HepG2 (cell line): Measurements from ENCODE around the gene PGAP3. TPM values are rescaled to one million over a fixed set of nuclear protein-coding genes. Genes with fewer than 3 reads are reported as not detected.

Experiments
- FOSL2 ChIP-seq: sonication (generic); formaldehyde crosslinking; IDR thresholded peaks from 2 replicates; pipeline ENCODE4 v1.4.0; 2020; ENCODE audit warnings: missing genetic modification reagents
- HOXA3 ChIP-seq: sonication (generic); formaldehyde crosslinking; IDR thresholded peaks from 2 replicates; pipeline ENCODE4 v1.5.0; 2020; ENCODE audit warnings: missing genetic modification reagents
- IRF9 ChIP-seq: sonication (generic); formaldehyde crosslinking; IDR thresholded peaks from 2 replicates; pipeline ENCODE4 v1.8.0; 2022; ENCODE audit warnings: missing genetic modification reagents, mild to moderate bottlenecking, borderline replicate concordance
- KDM2A ChIP-seq: sonication (generic); formaldehyde crosslinking; IDR thresholded peaks from 2 replicates; pipeline ENCODE4 v1.4.0; 2020; ENCODE audit warnings: low read depth, missing genetic modification reagents, borderline replicate concordance
- MEIS2 ChIP-seq: sonication (generic); formaldehyde crosslinking; IDR thresholded peaks from 2 replicates; pipeline ENCODE4 v1.9.0; 2021; ENCODE audit warnings: mild to moderate bottlenecking, missing genetic modification reagents
- MTERF4 ChIP-seq: sonication (generic); formaldehyde crosslinking; IDR thresholded peaks from 2 replicates; pipeline ENCODE4 v1.8.0; 2023; ENCODE audit warnings: mild to moderate bottlenecking, missing genetic modification reagents
- NCOR1 ChIP-seq: fragments of 200-600 bp; sonication (generic); IDR thresholded peaks from 2 replicates; pipeline ENCODE4 v1.7.0; 2017; ENCODE audit warnings: antibody characterized with exemption, low read length, borderline replicate concordance
- PPARG ChIP-seq: conservative IDR thresholded peaks from 2 replicates; pipeline ENCODE4 v1.6.1; 2016; ENCODE audit warnings: missing biosample characterization, missing genetic modification reagents
- RXRA ChIP-seq: sonication (generic); formaldehyde crosslinking; IDR thresholded peaks from 2 replicates; pipeline ENCODE4 v1.5.1; 2020; ENCODE audit warnings: missing genetic modification reagents
- SALL1 ChIP-seq: sonication (generic); formaldehyde crosslinking; IDR thresholded peaks from 2 replicates; pipeline ENCODE4 v1.8.0; 2022; ENCODE audit warnings: mild to moderate bottlenecking, missing genetic modification reagents
- ZNF512 ChIP-seq: sonication (generic); formaldehyde crosslinking; IDR thresholded peaks from 2 replicates; pipeline ENCODE4 v1.4.0; 2020; ENCODE audit warnings: mild to moderate bottlenecking, missing genetic modification reagents
- ZNF670 ChIP-seq: sonication (generic); formaldehyde crosslinking; IDR thresholded peaks from 2 replicates; pipeline ENCODE4 v1.8.0; 2022; ENCODE audit warnings: mild to moderate bottlenecking, missing genetic modification reagents, borderline replicate concordance
- ZNF720 ChIP-seq: sonication (generic); formaldehyde crosslinking; IDR thresholded peaks from 2 replicates; pipeline ENCODE4 v1.4.0; 2020; ENCODE audit warnings: missing genetic modification reagents
- ZNF737 ChIP-seq: sonication (generic); formaldehyde crosslinking; IDR thresholded peaks from 2 replicates; pipeline ENCODE4 v1.5.0; 2020; ENCODE audit warnings: missing genetic modification reagents, mild to moderate bottlenecking, borderline replicate concordance
- ZNF749 ChIP-seq: sonication (generic); formaldehyde crosslinking; IDR thresholded peaks from 2 replicates; pipeline ENCODE4 v1.8.0; 2022; ENCODE audit warnings: mild to moderate bottlenecking, missing genetic modification reagents, moderate library complexity, borderline replicate concordance
- ZZZ3 ChIP-seq: sonication (generic); formaldehyde crosslinking; IDR thresholded peaks from 2 replicates; pipeline ENCODE4 v1.4.0; 2020; ENCODE audit warnings: missing genetic modification reagents, mild to moderate bottlenecking, borderline replicate concordance
- polyA plus RNA-seq, 8 experiments: library from polyadenylated mRNA; depleted of rRNA in 3 of 8; stranded (reverse) in 7 of 8; unstranded in 1 of 8; fragments of >200 nt; fragmentation: Illumina TruSeq in 4 of 8; extraction: Trizol in 4 of 8; gene quantifications; 2 replicates each; pipeline versions ENCODE4 v1.2.1 to v1.2.3, GENCODE V29; 2011 to 2016; ENCODE audit warnings: low read depth in 4 of 8, missing spikeins in 1 of 8, mixed read lengths in 1 of 8; ENCODE audit not compliant: insufficient read depth in 1 of 8
- total RNA-seq, 5 experiments: library from RNA; depleted of rRNA; stranded (reverse); fragments of >200 nt; fragmentation: Illumina TruSeq; extraction: Trizol; gene quantifications; 2 replicates each; pipeline ENCODE4 v1.2.3, GENCODE V29; 2016; ENCODE audit warnings: low read depth in 1 of 5
- TF ChIP-seq, protein P1 (sequence below): sonication (generic); formaldehyde crosslinking; IDR thresholded peaks from 2 replicates; pipeline ENCODE4 v1.4.0; 2020; ENCODE audit warnings: mild to moderate bottlenecking, missing genetic modification reagents
- TF ChIP-seq, protein P2 (sequence below): IDR thresholded peaks from 2 replicates; pipeline ENCODE4 v1.6.1; 2012; ENCODE audit warnings: low read depth, low read length, improper control_type of control experiment
- TF ChIP-seq, protein P3 (sequence below): sonication (generic); formaldehyde crosslinking; IDR thresholded peaks from 2 replicates; pipeline ENCODE4 v1.4.0; 2020; ENCODE audit warnings: missing genetic modification reagents, mild to moderate bottlenecking, borderline replicate concordance

PGAP3 gene
- total and polyA plus RNA-seq, 2 of the 13 experiments (the other 11 are each of a cell fraction or from before 2014, with no cell fraction given), result 11.9 to 14.6 TPM

DNA sequence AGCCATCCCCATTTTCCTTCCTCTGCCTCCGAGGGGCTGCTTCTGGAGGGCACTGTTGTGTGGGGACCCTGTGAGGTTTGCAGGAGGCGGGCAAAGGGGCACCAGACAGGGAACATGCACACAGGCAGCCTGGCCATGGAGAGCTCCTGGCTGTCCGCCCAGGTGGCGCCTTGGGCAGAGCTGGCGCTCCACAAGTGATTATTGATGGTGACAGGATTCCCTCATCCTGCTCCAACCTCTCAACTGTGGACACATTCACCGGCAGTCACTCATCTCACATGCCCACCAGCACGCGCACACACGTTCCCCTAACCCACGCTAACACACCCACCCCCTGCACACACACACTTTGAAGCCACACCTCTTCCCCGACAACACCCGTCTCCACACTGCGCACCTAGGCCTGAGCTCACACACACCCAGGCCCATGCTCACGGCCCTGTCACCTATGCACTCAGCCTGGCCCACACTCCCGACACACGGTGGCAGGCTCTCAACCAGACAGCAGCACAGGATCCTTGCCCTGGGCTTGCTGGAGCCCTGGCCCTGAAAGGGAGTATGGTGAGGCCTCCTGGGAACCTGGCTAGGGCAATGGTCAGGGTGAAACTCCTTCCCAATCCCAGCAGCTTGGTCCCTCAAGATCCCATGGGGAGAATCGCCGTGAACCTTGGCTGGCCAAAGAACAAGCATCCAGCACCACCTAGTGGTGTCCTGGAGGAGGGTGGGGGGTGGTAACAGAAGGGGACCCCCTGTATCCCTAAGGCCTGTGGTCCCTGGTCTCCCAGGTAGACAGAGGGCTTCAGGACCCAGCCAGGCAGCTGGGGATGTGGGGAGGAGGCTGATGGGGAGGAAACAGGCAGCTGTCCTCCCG is 16.0 kb downstream of the PGAP3 start (continued):
- TF ChIP-seq, protein P1, sequence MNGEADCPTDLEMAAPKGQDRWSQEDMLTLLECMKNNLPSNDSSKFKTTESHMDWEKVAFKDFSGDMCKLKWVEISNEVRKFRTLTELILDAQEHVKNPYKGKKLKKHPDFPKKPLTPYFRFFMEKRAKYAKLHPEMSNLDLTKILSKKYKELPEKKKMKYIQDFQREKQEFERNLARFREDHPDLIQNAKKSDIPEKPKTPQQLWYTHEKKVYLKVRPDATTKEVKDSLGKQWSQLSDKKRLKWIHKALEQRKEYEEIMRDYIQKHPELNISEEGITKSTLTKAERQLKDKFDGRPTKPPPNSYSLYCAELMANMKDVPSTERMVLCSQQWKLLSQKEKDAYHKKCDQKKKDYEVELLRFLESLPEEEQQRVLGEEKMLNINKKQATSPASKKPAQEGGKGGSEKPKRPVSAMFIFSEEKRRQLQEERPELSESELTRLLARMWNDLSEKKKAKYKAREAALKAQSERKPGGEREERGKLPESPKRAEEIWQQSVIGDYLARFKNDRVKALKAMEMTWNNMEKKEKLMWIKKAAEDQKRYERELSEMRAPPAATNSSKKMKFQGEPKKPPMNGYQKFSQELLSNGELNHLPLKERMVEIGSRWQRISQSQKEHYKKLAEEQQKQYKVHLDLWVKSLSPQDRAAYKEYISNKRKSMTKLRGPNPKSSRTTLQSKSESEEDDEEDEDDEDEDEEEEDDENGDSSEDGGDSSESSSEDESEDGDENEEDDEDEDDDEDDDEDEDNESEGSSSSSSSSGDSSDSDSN, result peak; percentile 69
- TF ChIP-seq ZNF737 (no peak), ZNF670 (CRISPR knock-in tag) (no peak), HOXA3 (CRISPR knock-in tag) (peak; percentile 78; the same call in 1 of the 2 replicates), KDM2A (CRISPR knock-in tag) (peak; percentile 76; the same call in 1 of the 2 replicates), ZNF749 (CRISPR knock-in tag) (no peak), FOSL2 (CRISPR knock-in tag) (peak; percentile 31), NCOR1 (no peak), PPARG (CRISPR knock-in tag) (no peak), ZZZ3 (CRISPR knock-in tag) (0 out of 2 replicates have a peak, but pooled peaks have one; percentile 77), ZNF512 (CRISPR knock-in tag) (0 out of 2 replicates have a peak, but pooled peaks have one; percentile 41), IRF9 (CRISPR knock-in tag) (peak; percentile 76; the same call in 1 of the 2 replicates), SALL1 (peak; percentile 70; the same call in 1 of the 2 replicates), MEIS2 (CRISPR knock-in tag) (no peak), ZNF720 (CRISPR knock-in tag) (no peak), RXRA (CRISPR knock-in tag) (peak; percentile 54; the same call in 1 of the 2 replicates), MTERF4 (CRISPR knock-in tag) (peak; percentile 88; the same call in 1 of the 2 replicates)
- TF ChIP-seq, protein P2, sequence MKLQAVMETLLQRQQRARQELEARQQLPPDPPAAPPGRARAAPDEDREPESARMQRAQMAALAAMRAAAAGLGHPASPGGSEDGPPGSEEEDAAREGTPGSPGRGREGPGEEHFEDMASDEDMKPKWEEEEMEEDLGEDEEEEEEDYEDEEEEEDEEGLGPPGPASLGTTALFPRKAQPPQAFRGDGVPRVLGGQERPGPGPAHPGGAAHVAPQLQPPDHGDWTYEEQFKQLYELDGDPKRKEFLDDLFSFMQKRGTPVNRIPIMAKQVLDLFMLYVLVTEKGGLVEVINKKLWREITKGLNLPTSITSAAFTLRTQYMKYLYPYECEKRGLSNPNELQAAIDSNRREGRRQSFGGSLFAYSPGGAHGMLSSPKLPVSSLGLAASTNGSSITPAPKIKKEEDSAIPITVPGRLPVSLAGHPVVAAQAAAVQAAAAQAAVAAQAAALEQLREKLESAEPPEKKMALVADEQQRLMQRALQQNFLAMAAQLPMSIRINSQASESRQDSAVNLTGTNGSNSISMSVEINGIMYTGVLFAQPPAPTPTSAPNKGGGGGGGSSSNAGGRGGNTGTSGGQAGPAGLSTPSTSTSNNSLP, result no peak
- TF ChIP-seq, protein P3, sequence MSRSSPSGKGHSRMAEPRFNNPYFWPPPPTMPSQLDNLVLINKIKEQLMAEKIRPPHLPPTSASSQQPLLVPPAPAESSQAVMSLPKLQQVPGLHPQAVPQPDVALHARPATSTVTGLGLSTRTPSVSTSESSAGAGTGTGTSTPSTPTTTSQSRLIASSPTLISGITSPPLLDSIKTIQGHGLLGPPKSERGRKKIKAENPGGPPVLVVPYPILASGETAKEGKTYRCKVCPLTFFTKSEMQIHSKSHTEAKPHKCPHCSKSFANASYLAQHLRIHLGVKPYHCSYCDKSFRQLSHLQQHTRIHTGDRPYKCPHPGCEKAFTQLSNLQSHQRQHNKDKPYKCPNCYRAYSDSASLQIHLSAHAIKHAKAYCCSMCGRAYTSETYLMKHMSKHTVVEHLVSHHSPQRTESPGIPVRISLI (CRISPR knock-in tag), result 0 out of 2 replicates have a peak, but pooled peaks have one; percentile 46
